ENCODE data around the gene SLCO3A1. TPM values are rescaled to one million over a fixed set of nuclear protein-coding genes. Genes with fewer than 3 reads are reported as not detected.

The SLCO3A1 gene
- polyA plus RNA-seq, 1 donor from 2014 or later = 3.1 TPM

- no peak overlapping the region for H3K27ac Mint-ChIP-seq
- peaks cover 0 to 11% (median 7%) of the 10 kb centered on the region in 3 donors for H3K9me3 Mint-ChIP-seq
- no peaks in the 10 kb centered on the region for H3K4me1 Mint-ChIP-seq
- H3K27me3 Mint-ChIP-seq = no peaks in the 10 kb centered on the region
- no peak overlapping the region for H3K4me3 Mint-ChIP-seq
- no peaks in the 10 kb centered on the region for H3K36me3 Mint-ChIP-seq
Observed at GRCh38 chr15:91897585-91898372, 44.3 kb downstream of the SLCO3A1 start.

DNA sequence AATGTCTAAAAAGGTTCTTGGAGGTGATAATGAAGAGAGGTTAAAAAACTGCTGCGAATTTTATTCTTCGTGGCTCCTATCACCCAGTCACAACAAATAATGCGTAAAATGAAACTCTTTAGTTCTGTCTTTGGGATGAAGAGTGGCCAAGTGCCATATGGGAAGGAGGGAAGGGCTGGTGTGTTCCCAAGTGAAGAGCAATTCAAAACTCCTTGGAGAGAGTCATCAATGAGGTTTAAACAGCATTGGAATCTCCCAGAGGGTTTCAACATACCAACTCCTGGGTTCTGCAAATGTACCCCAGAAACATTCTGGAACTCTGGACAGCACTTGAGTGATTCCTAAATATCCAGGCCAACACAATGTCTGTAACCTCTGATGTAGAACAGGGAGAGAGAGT lies 45.3 kb downstream of the SLCO3A1 start:
- Mint-ChIP-seq H3K9me3 (peaks cover 0 to 15% (median 8%) of the 10 kb centered on the region in 3 donors), H3K4me1 (no peaks in the 10 kb centered on the region), H3K27me3 (no peaks in the 10 kb centered on the region), H3K36me3 (no peaks in the 10 kb centered on the region), H3K4me3 (no peak overlapping the region), H3K27ac (no peak overlapping the region)

DNA sequence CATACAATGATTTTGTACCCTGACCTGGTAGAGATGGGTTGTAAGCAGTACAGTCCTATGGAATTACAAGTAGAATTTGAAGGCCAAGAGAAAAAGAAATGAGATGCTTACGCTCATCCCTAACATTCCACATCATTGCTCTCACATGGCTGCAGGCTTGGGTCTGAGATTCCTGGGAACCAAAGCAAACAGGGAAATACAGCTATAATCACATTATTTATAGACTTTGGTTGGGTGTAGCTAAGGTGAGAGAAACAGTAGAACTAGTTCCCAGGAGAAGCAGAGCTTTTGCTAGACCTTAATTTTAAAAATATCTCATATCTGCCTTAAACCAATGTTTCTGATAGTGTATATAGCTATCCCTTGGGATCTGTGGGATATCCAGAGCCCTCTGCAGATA lies 51.4 kb downstream of the SLCO3A1 start:
- H3K36me3 Mint-ChIP-seq = no peaks in the 10 kb centered on the region
- no peak overlapping the region for H3K4me3 Mint-ChIP-seq
- H3K27me3 Mint-ChIP-seq = peaks cover 2% of the 10 kb centered on the region
- H3K4me1 Mint-ChIP-seq = no peaks in the 10 kb centered on the region
- H3K9me3 Mint-ChIP-seq = peaks cover 0 to 12% (median 8%) of the 10 kb centered on the region in 3 donors
- H3K27ac Mint-ChIP-seq = no peak overlapping the region

GRCh38 chr15:91908391-91908790 lies 54.9 kb downstream of the SLCO3A1 start:
- Mint-ChIP-seq H3K27me3 (peaks cover 2% of the 10 kb centered on the region), H3K4me3 (no peak overlapping the region), H3K27ac (no peak overlapping the region), H3K9me3 (peaks cover 0 to 4% (median 0%) of the 10 kb centered on the region in 3 donors), H3K4me1 (no peaks in the 10 kb centered on the region), H3K36me3 (no peaks in the 10 kb centered on the region)

DNA sequence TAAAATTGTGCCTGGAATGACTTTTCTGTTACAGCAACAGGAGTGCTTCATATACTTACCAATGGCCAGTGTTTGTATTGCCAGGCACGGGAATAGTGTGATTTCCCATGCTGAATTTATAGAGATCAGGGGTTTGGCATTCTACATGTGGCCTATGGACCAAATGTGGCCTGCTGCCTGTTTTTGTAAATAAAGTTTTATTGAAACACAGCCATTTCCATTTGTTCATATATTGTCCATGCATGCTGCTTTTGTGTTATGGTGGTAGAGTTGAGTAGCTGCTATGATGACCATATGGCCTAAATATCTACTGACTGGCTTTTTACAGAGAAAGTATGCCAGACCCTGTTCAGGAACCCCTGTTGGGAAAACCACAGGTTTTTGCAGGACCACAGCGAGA lies 55.6 kb downstream of the SLCO3A1 start:
- Mint-ChIP-seq H3K4me3 (no peak overlapping the region), H3K4me1 (no peaks in the 10 kb centered on the region), H3K27ac (no peak overlapping the region), H3K27me3 (peaks cover 2% of the 10 kb centered on the region), H3K36me3 (no peaks in the 10 kb centered on the region), H3K9me3 (no peaks in the 10 kb centered on the region)

GRCh38 chr15:91909574-91909973 lies 56.1 kb downstream of the SLCO3A1 start:
- Mint-ChIP-seq H3K4me1 (no peaks in the 10 kb centered on the region), H3K9me3 (no peaks in the 10 kb centered on the region), H3K27ac (no peak overlapping the region), H3K27me3 (peaks cover 2% of the 10 kb centered on the region), H3K36me3 (no peaks in the 10 kb centered on the region), H3K4me3 (no peak overlapping the region)

DNA sequence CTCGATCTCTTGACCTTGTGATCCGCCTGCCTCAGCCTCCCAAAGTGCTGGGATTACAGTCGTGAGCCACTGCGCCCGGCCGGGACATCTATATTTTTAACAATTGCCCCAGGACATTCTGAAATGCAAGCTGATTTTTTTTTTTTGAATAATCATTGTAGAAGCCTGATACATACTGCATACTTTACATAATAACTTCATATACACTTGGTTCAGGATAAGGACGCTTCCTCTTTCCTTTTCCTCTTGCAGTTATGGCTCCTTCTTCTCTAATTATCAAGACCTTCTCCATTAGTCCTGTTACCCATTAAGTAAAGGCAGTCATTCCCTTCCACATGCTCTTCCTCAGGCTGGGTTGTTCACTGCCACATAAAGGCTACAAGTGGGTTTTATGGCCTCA lies 58.3 kb downstream of the SLCO3A1 start:
- Mint-ChIP-seq H3K27me3 (peaks cover under 1% of the 10 kb centered on the region), H3K4me1 (no peaks in the 10 kb centered on the region), H3K9me3 (peaks cover 0 to 8% (median 0%) of the 10 kb centered on the region in 3 donors), H3K4me3 (no peak overlapping the region), H3K27ac (no peak overlapping the region), H3K36me3 (peaks cover 2% of the 10 kb centered on the region)

GRCh38 chr15:91912336-91912735 lies 58.8 kb downstream of the SLCO3A1 start:
- Mint-ChIP-seq H3K4me1 (peaks cover 0 to 1% (median 0%) of the 10 kb centered on the region in 3 donors), H3K27me3 (no peaks in the 10 kb centered on the region), H3K4me3 (no peak overlapping the region), H3K36me3 (peaks cover 2% of the 10 kb centered on the region), H3K9me3 (peaks cover 0 to 8% (median 0%) of the 10 kb centered on the region in 3 donors), H3K27ac (no peak overlapping the region)

DNA sequence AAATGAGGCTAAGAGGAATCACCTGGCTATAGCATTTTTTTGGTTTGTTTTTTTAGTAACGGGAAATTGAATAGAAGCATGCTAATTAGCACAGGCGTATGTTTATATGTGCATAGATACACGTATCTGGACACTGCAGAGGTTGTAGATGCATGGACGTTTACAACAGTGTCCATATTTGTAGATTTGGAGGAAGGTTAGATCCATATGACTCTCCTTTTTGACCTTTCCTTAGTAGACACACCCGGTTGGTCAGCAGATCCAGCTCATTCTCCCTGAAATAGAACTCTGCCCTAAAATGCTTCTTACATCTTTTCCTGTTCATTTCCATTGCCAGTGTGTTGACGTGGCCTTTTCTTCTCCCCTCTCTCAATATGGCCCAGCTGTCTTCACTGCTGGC lies 60.1 kb downstream of the SLCO3A1 start:
- no peaks in the 10 kb centered on the region for H3K27me3 Mint-ChIP-seq
- H3K4me1 Mint-ChIP-seq = peaks cover 0 to 3% (median 0%) of the 10 kb centered on the region in 3 donors
- H3K9me3 Mint-ChIP-seq = peaks cover 0 to 8% (median 0%) of the 10 kb centered on the region in 3 donors
- H3K36me3 Mint-ChIP-seq = peaks cover 2% of the 10 kb centered on the region
- H3K4me3 Mint-ChIP-seq = no peak overlapping the region
- H3K27ac Mint-ChIP-seq = peak overlapping the region in 1 of 3 donors; percentile 60

DNA sequence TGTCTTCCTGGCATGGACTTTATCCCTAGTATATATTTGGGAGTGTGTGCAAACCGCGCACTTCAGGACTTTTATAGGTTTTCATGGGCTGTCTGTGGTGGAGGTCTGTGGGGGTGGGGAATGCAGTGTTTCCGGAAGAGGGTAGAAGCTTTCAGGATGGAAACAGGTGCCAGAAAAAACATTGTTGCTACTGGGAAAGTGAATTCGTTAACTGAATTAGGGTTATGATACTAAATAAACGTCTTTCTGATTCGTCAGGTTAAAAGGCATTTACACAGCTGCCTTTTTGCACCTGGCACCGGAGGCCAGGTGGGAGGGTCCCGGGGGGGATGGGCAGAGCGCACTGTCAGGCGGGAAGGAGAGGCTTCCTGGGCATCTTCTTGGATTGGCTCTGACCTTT lies 62.1 kb downstream of the SLCO3A1 start:
- Mint-ChIP-seq H3K27me3 (no peaks in the 10 kb centered on the region), H3K4me1 (peaks cover 0 to 3% (median 0%) of the 10 kb centered on the region in 3 donors), H3K36me3 (peaks cover 2% of the 10 kb centered on the region), H3K4me3 (no peak overlapping the region), H3K27ac (no peak overlapping the region), H3K9me3 (peaks cover 0 to 8% (median 0%) of the 10 kb centered on the region in 3 donors)

- Mint-ChIP-seq H3K4me1 (peaks cover 0 to 3% (median 0%) of the 10 kb centered on the region in 3 donors), H3K4me3 (no peak overlapping the region), H3K9me3 (peaks cover 0 to 8% (median 0%) of the 10 kb centered on the region in 3 donors), H3K36me3 (peaks cover 2% of the 10 kb centered on the region), H3K27me3 (no peaks in the 10 kb centered on the region), H3K27ac (no peak overlapping the region)
Observed at GRCh38 chr15:91916051-91916450, 62.5 kb downstream of the SLCO3A1 start.

- H3K36me3 Mint-ChIP-seq = peaks cover 4% of the 10 kb centered on the region
- H3K27me3 Mint-ChIP-seq = no peaks in the 10 kb centered on the region
- no peak overlapping the region for H3K4me3 Mint-ChIP-seq
- peaks cover 0 to 4% (median 4%) of the 10 kb centered on the region in 3 donors for H3K4me1 Mint-ChIP-seq
- peaks cover 0 to 8% (median 0%) of the 10 kb centered on the region in 3 donors for H3K9me3 Mint-ChIP-seq
- H3K27ac Mint-ChIP-seq = no peak overlapping the region
Observed at GRCh38 chr15:91917686-91918360, 64.3 kb downstream of the SLCO3A1 start.

DNA sequence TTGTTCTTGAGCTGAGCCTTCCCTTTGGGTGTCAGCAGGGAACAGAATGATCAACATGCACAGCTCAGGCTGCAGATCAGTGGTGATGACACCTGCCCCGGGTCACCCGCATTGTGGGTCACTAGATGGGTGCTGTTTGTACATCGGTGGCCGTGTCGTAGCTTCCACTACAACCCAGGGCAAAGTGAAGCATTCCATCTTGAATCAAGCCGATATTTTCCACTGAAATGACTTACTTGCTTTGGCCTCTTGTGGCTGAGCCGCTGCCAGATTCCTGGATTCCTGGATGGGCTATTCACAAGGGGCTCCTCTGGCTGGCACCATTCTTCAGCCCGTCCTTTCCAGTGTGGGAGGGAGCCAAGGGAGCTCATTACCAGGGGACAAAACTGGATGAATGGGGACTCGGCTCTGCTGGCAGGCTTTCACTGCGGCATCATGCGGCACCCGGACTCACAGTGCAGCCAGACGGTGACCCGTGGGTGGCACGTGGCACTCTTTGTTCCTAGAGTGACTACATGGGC lies 65.6 kb downstream of the SLCO3A1 start:
- Mint-ChIP-seq H3K4me1 (peaks cover 0 to 4% (median 4%) of the 10 kb centered on the region in 3 donors), H3K27ac (no peak overlapping the region), H3K27me3 (no peaks in the 10 kb centered on the region), H3K9me3 (peaks cover 0 to 8% (median 0%) of the 10 kb centered on the region in 3 donors), H3K36me3 (peaks cover 4% of the 10 kb centered on the region), H3K4me3 (no peak overlapping the region)

- Mint-ChIP-seq H3K27me3 (no peaks in the 10 kb centered on the region), H3K27ac (no peak overlapping the region), H3K9me3 (no peaks in the 10 kb centered on the region), H3K4me3 (no peak overlapping the region), H3K4me1 (peaks cover 0 to 4% (median 4%) of the 10 kb centered on the region in 3 donors), H3K36me3 (peaks cover 2% of the 10 kb centered on the region)
Observed at GRCh38 chr15:91921188-91921842, 67.8 kb downstream of the SLCO3A1 start.

DNA sequence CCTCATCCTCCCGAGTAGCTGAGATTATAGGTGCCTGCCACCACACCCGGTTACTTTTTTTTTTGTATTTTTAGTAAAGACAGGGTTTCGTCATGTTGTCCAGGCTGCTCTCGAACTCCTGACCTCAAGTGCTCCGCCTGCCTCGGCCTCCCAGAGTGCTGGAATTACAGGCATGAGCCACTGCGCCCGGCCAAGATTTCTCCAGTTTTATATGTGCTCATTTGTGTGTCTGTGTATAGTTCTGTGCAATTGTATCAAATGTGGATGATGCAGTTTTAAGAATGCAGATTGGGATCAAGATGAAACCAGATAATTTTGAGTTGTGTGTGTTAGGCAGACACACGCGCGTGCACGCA lies 68.3 kb downstream of the SLCO3A1 start:
- Mint-ChIP-seq H3K4me3 (peak overlapping the region in 1 of 4 donors; percentile 57), H3K27me3 (no peaks in the 10 kb centered on the region), H3K36me3 (peaks cover 2% of the 10 kb centered on the region), H3K9me3 (no peaks in the 10 kb centered on the region), H3K27ac (no peak overlapping the region), H3K4me1 (peaks cover 0 to 4% (median 4%) of the 10 kb centered on the region in 3 donors)
